ENCODE measurements around the gene SLC38A8.

GRCh38 chr16:84015399-84015798 lies 27.2 kb downstream of the SLC38A8 start:
- TF ChIP-seq GABPA (IDR thresholded peaks at IDR 0.05 in 1 of 2, conservative IDR thresholded peaks at IDR 0.05 in 1 of 2) (no peak), SP1 (IDR thresholded peaks at IDR 0.05) (no peak), CTCF (IDR thresholded peaks at IDR 0.05; ENCODE audit: low read depth, low read length, missing input control) (no peak), RAD21 (IDR thresholded peaks at IDR 0.05) (no peak), FOXA1 (IDR thresholded peaks at IDR 0.05) (no peak), JUND (IDR thresholded peaks at IDR 0.05) (no peak), RXRA (IDR thresholded peaks at IDR 0.05) (no peak), HNF4G (IDR thresholded peaks at IDR 0.05) (no peak), EGR1 (IDR thresholded peaks at IDR 0.05; ENCODE audit: low read depth in 2 of 2) (no peak), YY1 (IDR thresholded peaks at IDR 0.05) (no peak), TAF1 (conservative IDR thresholded peaks at IDR 0.05) (no peak)
- TF ChIP-seq, protein P1, sequence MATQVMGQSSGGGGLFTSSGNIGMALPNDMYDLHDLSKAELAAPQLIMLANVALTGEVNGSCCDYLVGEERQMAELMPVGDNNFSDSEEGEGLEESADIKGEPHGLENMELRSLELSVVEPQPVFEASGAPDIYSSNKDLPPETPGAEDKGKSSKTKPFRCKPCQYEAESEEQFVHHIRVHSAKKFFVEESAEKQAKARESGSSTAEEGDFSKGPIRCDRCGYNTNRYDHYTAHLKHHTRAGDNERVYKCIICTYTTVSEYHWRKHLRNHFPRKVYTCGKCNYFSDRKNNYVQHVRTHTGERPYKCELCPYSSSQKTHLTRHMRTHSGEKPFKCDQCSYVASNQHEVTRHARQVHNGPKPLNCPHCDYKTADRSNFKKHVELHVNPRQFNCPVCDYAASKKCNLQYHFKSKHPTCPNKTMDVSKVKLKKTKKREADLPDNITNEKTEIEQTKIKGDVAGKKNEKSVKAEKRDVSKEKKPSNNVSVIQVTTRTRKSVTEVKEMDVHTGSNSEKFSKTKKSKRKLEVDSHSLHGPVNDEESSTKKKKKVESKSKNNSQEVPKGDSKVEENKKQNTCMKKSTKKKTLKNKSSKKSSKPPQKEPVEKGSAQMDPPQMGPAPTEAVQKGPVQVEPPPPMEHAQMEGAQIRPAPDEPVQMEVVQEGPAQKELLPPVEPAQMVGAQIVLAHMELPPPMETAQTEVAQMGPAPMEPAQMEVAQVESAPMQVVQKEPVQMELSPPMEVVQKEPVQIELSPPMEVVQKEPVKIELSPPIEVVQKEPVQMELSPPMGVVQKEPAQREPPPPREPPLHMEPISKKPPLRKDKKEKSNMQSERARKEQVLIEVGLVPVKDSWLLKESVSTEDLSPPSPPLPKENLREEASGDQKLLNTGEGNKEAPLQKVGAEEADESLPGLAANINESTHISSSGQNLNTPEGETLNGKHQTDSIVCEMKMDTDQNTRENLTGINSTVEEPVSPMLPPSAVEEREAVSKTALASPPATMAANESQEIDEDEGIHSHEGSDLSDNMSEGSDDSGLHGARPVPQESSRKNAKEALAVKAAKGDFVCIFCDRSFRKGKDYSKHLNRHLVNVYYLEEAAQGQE (IDR thresholded peaks at IDR 0.05) = no peak
- TF ChIP-seq, protein P2, sequence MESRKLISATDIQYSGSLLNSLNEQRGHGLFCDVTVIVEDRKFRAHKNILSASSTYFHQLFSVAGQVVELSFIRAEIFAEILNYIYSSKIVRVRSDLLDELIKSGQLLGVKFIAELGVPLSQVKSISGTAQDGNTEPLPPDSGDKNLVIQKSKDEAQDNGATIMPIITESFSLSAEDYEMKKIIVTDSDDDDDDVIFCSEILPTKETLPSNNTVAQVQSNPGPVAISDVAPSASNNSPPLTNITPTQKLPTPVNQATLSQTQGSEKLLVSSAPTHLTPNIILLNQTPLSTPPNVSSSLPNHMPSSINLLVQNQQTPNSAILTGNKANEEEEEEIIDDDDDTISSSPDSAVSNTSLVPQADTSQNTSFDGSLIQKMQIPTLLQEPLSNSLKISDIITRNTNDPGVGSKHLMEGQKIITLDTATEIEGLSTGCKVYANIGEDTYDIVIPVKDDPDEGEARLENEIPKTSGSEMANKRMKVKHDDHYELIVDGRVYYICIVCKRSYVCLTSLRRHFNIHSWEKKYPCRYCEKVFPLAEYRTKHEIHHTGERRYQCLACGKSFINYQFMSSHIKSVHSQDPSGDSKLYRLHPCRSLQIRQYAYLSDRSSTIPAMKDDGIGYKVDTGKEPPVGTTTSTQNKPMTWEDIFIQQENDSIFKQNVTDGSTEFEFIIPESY (IDR thresholded peaks at IDR 0.05) = no peak

Data from liver (tissue), 3 donors.